GM18498 (cell line): ENCODE measurements around the gene VAV2.

Experiments used
- ATAC-seq: cut with Tn5 transposase; IDR thresholded peaks from one replicate; pipeline ENCODE4 v1.9.1; 2021; ENCODE audit warnings: mild to moderate bottlenecking, moderate library complexity; ENCODE audit not compliant: unreplicated experiment

Gene VAV2

GRCh38 chr9:133981589-133981957 is 10.6 kb downstream of the VAV2 start:
- ATAC-seq = no peak

- ATAC-seq = no peak
These were observed 11.1 kb downstream of the VAV2 start for GRCh38 chr9:133980864-133981588.

- no peak for ATAC-seq
These were observed 11.9 kb downstream of the VAV2 start for GRCh38 chr9:133979921-133980863.

- no peak for ATAC-seq
These were observed 12.7 kb downstream of the VAV2 start for GRCh38 chr9:133979273-133979920.

GRCh38 chr9:133978899-133979272 is 13.2 kb downstream of the VAV2 start:
- ATAC-seq = no peak

- no peak for ATAC-seq
These were observed 13.8 kb downstream of the VAV2 start for GRCh38 chr9:133978226-133978898.

GRCh38 chr9:133977421-133978201 is 14.5 kb downstream of the VAV2 start:
- no peak for ATAC-seq

GRCh38 chr9:133976887-133977286 is 15.2 kb downstream of the VAV2 start:
- ATAC-seq = no peak

GRCh38 chr9:133976191-133976861 is 15.8 kb downstream of the VAV2 start:
- ATAC-seq = no peak

GRCh38 chr9:133975511-133975910 is 16.6 kb downstream of the VAV2 start:
- no peak for ATAC-seq

- ATAC-seq = no peak
These were observed 17.3 kb downstream of the VAV2 start for GRCh38 chr9:133974631-133975341.

- no peak for ATAC-seq
These were observed 18.1 kb downstream of the VAV2 start for GRCh38 chr9:133973791-133974630.

GRCh38 chr9:133973111-133973790 is 18.9 kb downstream of the VAV2 start:
- ATAC-seq = no peak

GRCh38 chr9:133971981-133972941 is 19.9 kb downstream of the VAV2 start:
- ATAC-seq = no peak

- no peak for ATAC-seq
These were observed 20.8 kb downstream of the VAV2 start for GRCh38 chr9:133971121-133971951.
